Liver (tissue), 9 donors: ENCODE results near the gene IRAK2. TPM values are rescaled to one million over a fixed set of nuclear protein-coding genes. Genes with fewer than 3 reads are reported as not detected.

Source experiments
- DNase-seq: peaks from one replicate; pipeline ENCODE4 v3.0.0-alpha.2; 2017; ENCODE audit warnings: low spot score
- H3K27ac ChIP-seq, 2 donors: one replicate each; pipeline ENCODE4 v1.7.0; 2013; ENCODE audit warnings: inconsistent platforms in 2 of 2, low read length in 2 of 2, control low read depth in 1 of 2, low read depth in 1 of 2, mild to moderate bottlenecking in 1 of 2
- H3K27me3 ChIP-seq, 4 donors: one replicate each; pipeline versions ENCODE4 v1.6.1 to v1.7.0; 2013; ENCODE audit warnings: low read length in 3 of 4, inconsistent platforms in 1 of 4, mild to moderate bottlenecking in 1 of 4, moderate library complexity in 1 of 4; ENCODE audit not compliant: control insufficient read depth in 4 of 4, insufficient read depth in 4 of 4
- H3K36me3 ChIP-seq, 4 donors: one replicate each; pipeline versions ENCODE4 v1.6.1 to v1.7.0; 2013; ENCODE audit warnings: low read length in 3 of 4, mild to moderate bottlenecking in 3 of 4, low read depth in 1 of 4, moderate library complexity in 1 of 4; ENCODE audit not compliant: control insufficient read depth in 4 of 4, insufficient read depth in 3 of 4
- H3K4me1 ChIP-seq, 4 donors: one replicate each; pipeline versions ENCODE4 v1.6.1 to v1.7.0; 2013; ENCODE audit warnings: low read length in 3 of 4, mild to moderate bottlenecking in 3 of 4, moderate library complexity in 1 of 4; ENCODE audit not compliant: control insufficient read depth in 4 of 4, insufficient read depth in 4 of 4
- H3K4me3 ChIP-seq, 3 donors: one replicate each; pipeline versions ENCODE4 v1.6.1 to v1.7.0; 2013; ENCODE audit warnings: low read length in 3 of 3, control low read depth in 1 of 3, low read depth in 1 of 3, mild to moderate bottlenecking in 1 of 3
- H3K9ac ChIP-seq, 2 donors: one replicate each; pipeline ENCODE4 v1.7.0; 2013; ENCODE audit warnings: low read length in 2 of 2, mild to moderate bottlenecking in 2 of 2, moderate library complexity in 2 of 2, control low read depth in 1 of 2, low read depth in 1 of 2
- H3K9me3 ChIP-seq, 4 donors: one replicate each; pipeline versions ENCODE4 v1.6.1 to v1.7.0; 2013; ENCODE audit warnings: low read length in 3 of 4; ENCODE audit not compliant: control insufficient read depth in 4 of 4
- ATF3 ChIP-seq: IDR thresholded peaks from 2 replicates; pipeline ENCODE4 v1.6.1; 2016; ENCODE audit warnings: antibody characterized with exemption
- CTCF ChIP-seq: fragments of 150-350 bp; IDR thresholded peaks from 2 replicates; pipeline ENCODE4 v1.5.1; 2017; ENCODE audit warnings: improper control_type of control experiment, low read depth, low read length; ENCODE audit not compliant: missing input control
- EGR1 ChIP-seq, 2 donors: IDR thresholded peaks; 2 replicates each; pipeline ENCODE4 v1.6.1; 2016 to 2018; ENCODE audit warnings: antibody characterized with exemption in 2 of 2, low read depth in 2 of 2
- FOXA1 ChIP-seq: IDR thresholded peaks from 2 replicates; pipeline ENCODE4 v1.6.1; 2016; ENCODE audit warnings: antibody characterized with exemption
- FOXA2 ChIP-seq: IDR thresholded peaks from 2 replicates; pipeline ENCODE4 v1.6.1; 2016; ENCODE audit warnings: antibody characterized with exemption
- GABPA ChIP-seq, 2 donors: IDR thresholded peaks in 1 of 2; conservative IDR thresholded peaks in 1 of 2; 2 replicates each; pipeline ENCODE4 v1.6.1; 2016; ENCODE audit warnings: antibody characterized with exemption in 2 of 2, mild to moderate bottlenecking in 1 of 2, moderate library complexity in 1 of 2
- HNF4A ChIP-seq, 2 donors: conservative IDR thresholded peaks; 2 replicates each; pipeline ENCODE4 v1.6.1; 2016; ENCODE audit warnings: antibody characterized with exemption in 2 of 2, mild to moderate bottlenecking in 2 of 2
- HNF4G ChIP-seq: IDR thresholded peaks from 2 replicates; pipeline ENCODE4 v1.6.1; 2016; ENCODE audit warnings: antibody characterized with exemption
- JUND ChIP-seq, 2 donors: IDR thresholded peaks; 2 replicates each; pipeline ENCODE4 v1.6.1; 2016; ENCODE audit warnings: antibody characterized with exemption in 2 of 2
- MAX ChIP-seq: IDR thresholded peaks from 2 replicates; pipeline ENCODE4 v1.6.1; 2016; ENCODE audit warnings: antibody characterized with exemption
- NR2F2 ChIP-seq: IDR thresholded peaks from 2 replicates; pipeline ENCODE4 v1.6.1; 2016; ENCODE audit warnings: antibody characterized with exemption
- RAD21 ChIP-seq, 2 donors: IDR thresholded peaks; 2 replicates each; pipeline ENCODE4 v1.6.1; 2016; ENCODE audit warnings: antibody characterized with exemption in 2 of 2, mild to moderate bottlenecking in 2 of 2
- REST ChIP-seq: IDR thresholded peaks from 2 replicates; pipeline ENCODE4 v1.6.1; 2016; ENCODE audit warnings: antibody characterized with exemption, mild to moderate bottlenecking
- RXRA ChIP-seq, 2 donors: IDR thresholded peaks; 2 replicates each; pipeline ENCODE4 v1.6.1; 2017 to 2018; ENCODE audit warnings: antibody characterized with exemption in 2 of 2, mild to moderate bottlenecking in 1 of 2
- SP1 ChIP-seq: IDR thresholded peaks from 2 replicates; pipeline ENCODE4 v1.6.1; 2018; ENCODE audit warnings: antibody characterized with exemption, mild to moderate bottlenecking
- TAF1 ChIP-seq: conservative IDR thresholded peaks from 2 replicates; pipeline ENCODE4 v1.6.1; 2016; ENCODE audit warnings: antibody characterized with exemption, mild to moderate bottlenecking
- YY1 ChIP-seq: IDR thresholded peaks from 2 replicates; pipeline ENCODE4 v1.6.1; 2016; ENCODE audit warnings: antibody characterized with exemption, mild to moderate bottlenecking
- ZBTB33 ChIP-seq: IDR thresholded peaks from 2 replicates; pipeline ENCODE4 v1.6.1; 2016; ENCODE audit warnings: antibody characterized with exemption
- WGBS: extraction: QIAGEN DNeasy Blood & Tissue Kit; methylation state at CpG from one replicate; pipeline ENCODE4 v1.1.7; 2013; 5-methylcytosine and 5-hydroxymethylcytosine counted together
- polyA plus RNA-seq, 2 donors: library from polyadenylated mRNA; stranded (reverse) in 1 of 2; unstranded in 1 of 2; fragments of 200-250 nt in 1 of 2; fragments of >200 nt in 1 of 2; fragmentation: Nextera tagmentation in 1 of 2; extraction: Ambion mirVana in 1 of 2; gene quantifications; one replicate each; pipeline versions ENCODE4 v1.2.1 to v1.2.3, GENCODE V29; 2013 to 2015
- total RNA-seq, 2 donors: library from RNA; depleted of rRNA; stranded (reverse); fragments of >200 nt; gene quantifications; one replicate each; pipeline ENCODE4 v1.2.3, GENCODE V29; 2014
- donor health status: healthy.
- donor health status: healthy.
- donor health status: healthy.
- donor health status: healthy.
- donor health status: healthy.

Gene IRAK2
- total and polyA plus RNA-seq, 4 donors: 2.7 to 9.3 (median 5.9) TPM

GRCh38 chr3:10115326-10116137, 49.2 kb upstream of the IRAK2 start, which contains the start of gene BRK1:
Gene BRK1, plus strand, starts transcription at chr3:10115675. Its CDS starts 27 bp downstream, at chr3:10115702.
- Histone ChIP-seq H3K36me3 (peaks cover 0 to under 1% (median 0%) of the 10 kb centered on the region in 4 donors), H3K9ac (peak within 1 kb of the TSS; percentile 36 to 70), H3K9me3 (no peaks in the 10 kb centered on the region), H3K4me1 (peaks cover 3 to 12% (median 10%) of the 10 kb centered on the region in 4 donors), H3K27me3 (no peaks in the 10 kb centered on the region), H3K4me3 (peak within 1 kb of the TSS; percentile 80 to 82 (median 81)), H3K27ac (peak within 1 kb of the TSS; percentile 49 to 68)
- under 1% methylated on average over 54 of the region's 54 CpGs for WGBS
- DNase-seq: peak; percentile 86
- TF ChIP-seq GABPA (IDR thresholded peaks at IDR 0.05 in 1 of 2, conservative IDR thresholded peaks at IDR 0.05 in 1 of 2): peak in 1 of 2 donors; percentile 82
- peak; percentile 62 for TF ChIP-seq REST
- TF ChIP-seq FOXA1: no peak
- TF ChIP-seq SP1: peak; percentile 47
- TF ChIP-seq MAX: peak; percentile 62
- TF ChIP-seq RXRA (IDR thresholded peaks at IDR 0.05): peak; percentile 28 to 37
- TF ChIP-seq RAD21 (IDR thresholded peaks at IDR 0.05): peak; percentile 49 to 58
- peak; percentile 93 for TF ChIP-seq ZBTB33
- TF ChIP-seq EGR1 (IDR thresholded peaks at IDR 0.05; ENCODE audit: low read depth in 2 of 2): peak; percentile 95 to 97
- no peak for TF ChIP-seq HNF4A (conservative IDR thresholded peaks at IDR 0.05)
- TF ChIP-seq HNF4G: no peak
- TF ChIP-seq YY1: peak; percentile 98
- TF ChIP-seq ATF3: no peak
- no peak for TF ChIP-seq FOXA2
- TF ChIP-seq TAF1: peak; percentile 92
- no peak for TF ChIP-seq CTCF
- TF ChIP-seq NR2F2: no peak
- no peak for TF ChIP-seq JUND (IDR thresholded peaks at IDR 0.05)
